Keratinocyte (primary cell): ENCODE results near the gene GCNT4. TPM values are rescaled to one million over a fixed set of nuclear protein-coding genes. Genes with fewer than 3 reads are reported as not detected.

Source experiments
- DNase-seq: peaks from one replicate; pipeline ENCODE4 v3.0.0-alpha.2; 2011; ENCODE audit warnings: low read depth, missing footprints, low spot score
- FAIRE-seq: peaks from 2 replicates; lab custom pipeline; 2011; peaks lifted over from hg19 to GRCh38; lab: Jason Lieb, UNC
- H2AFZ ChIP-seq: 2 replicates; pipeline ENCODE4 v1.6.0; 2012; ENCODE audit warnings: low read length, control low read depth, inconsistent platforms; ENCODE audit not compliant: control insufficient read depth
- H3K27ac ChIP-seq: 2 replicates; pipeline ENCODE4 v1.5.1; 2011; ENCODE audit warnings: low read length; ENCODE audit not compliant: control insufficient read depth, insufficient read depth
- H3K27me3 ChIP-seq: 3 replicates; pipeline ENCODE4 v1.6.0; 2011; ENCODE audit warnings: low read length; ENCODE audit not compliant: control insufficient read depth, insufficient read depth; ENCODE audit errors: extremely low read depth
- H3K36me3 ChIP-seq, 2 experiments: 2 replicates in 1 of 2; 3 replicates in 1 of 2; pipeline ENCODE4 v1.5.1; 2011; ENCODE audit warnings: low read length in 2 of 2, mild to moderate bottlenecking in 1 of 2; ENCODE audit not compliant: control insufficient read depth in 2 of 2, insufficient read depth in 2 of 2; ENCODE audit errors: extremely low read depth in 1 of 2
- H3K4me1 ChIP-seq: 3 replicates; pipeline ENCODE4 v1.5.1; 2011; ENCODE audit warnings: low read length; ENCODE audit not compliant: control insufficient read depth, insufficient read depth; ENCODE audit errors: extremely low read depth
- H3K4me2 ChIP-seq: 3 replicates; pipeline ENCODE4 v1.6.0; 2011; ENCODE audit warnings: low read depth, low read length; ENCODE audit not compliant: control insufficient read depth, insufficient read depth; ENCODE audit errors: extremely low read depth
- H3K4me3 ChIP-seq, 3 experiments: fragments of 200-600 bp in 1 of 3; sonication (generic) in 1 of 3; 2 replicates in 2 of 3; 3 replicates in 1 of 3; pipeline ENCODE4 v1.5.1; 2011 to 2016; ENCODE audit warnings: low read length in 3 of 3, mild to moderate bottlenecking in 3 of 3, control low read depth in 2 of 3, inconsistent platforms in 1 of 3, low read depth in 1 of 3, mixed read lengths in 1 of 3, mixed run types in 1 of 3, moderate library complexity in 1 of 3; ENCODE audit not compliant: control insufficient read depth in 2 of 3, insufficient read depth in 2 of 3; ENCODE audit errors: extremely low read depth in 1 of 3
- H3K79me2 ChIP-seq: 2 replicates; pipeline ENCODE4 v1.6.0; 2012; ENCODE audit warnings: low read length; ENCODE audit not compliant: control insufficient read depth, insufficient read depth
- H3K9ac ChIP-seq: 3 replicates; pipeline ENCODE4 v1.6.0; 2011; ENCODE audit warnings: low read length; ENCODE audit not compliant: control insufficient read depth, insufficient read depth; ENCODE audit errors: extremely low read depth
- H3K9me1 ChIP-seq: 3 replicates; pipeline ENCODE4 v1.6.0; 2011; ENCODE audit warnings: low read length; ENCODE audit not compliant: control insufficient read depth, insufficient read depth; ENCODE audit errors: extremely low read depth
- H3K9me3 ChIP-seq: 2 replicates; pipeline ENCODE4 v1.5.1; 2012; ENCODE audit warnings: low read depth, low read length; ENCODE audit not compliant: control insufficient read depth
- H4K20me1 ChIP-seq: 3 replicates; pipeline ENCODE4 v1.6.0; 2011; ENCODE audit warnings: low read length; ENCODE audit not compliant: control insufficient read depth, insufficient read depth; ENCODE audit errors: extremely low read depth
- EZH2 ChIP-seq: IDR thresholded peaks from one replicate; pipeline ENCODE4 v1.6.1; 2012; ENCODE audit warnings: inconsistent platforms, mild to moderate bottlenecking, low read length, moderate library complexity
- dilution Hi-C: fragments of 300-500 bp; cut with MboI; formaldehyde crosslinking; loops from one replicate; pipeline ENCODE4 v1.7.0; 2020; ENCODE audit warnings: low sequenced_read_pairs; ENCODE audit not compliant: extremely low pct_ligation_motif_present
- polyA plus RNA-seq, 5 experiments: library from polyadenylated mRNA; depleted of rRNA in 3 of 5; stranded (reverse) in 3 of 5; stranded (forward) in 1 of 5; unstranded in 1 of 5; fragments of >200 nt; gene quantifications; 1 replicate in 1 of 5; 2 replicates in 3 of 5; 3 replicates in 1 of 5; pipeline versions ENCODE4 v1.2.1 to v1.2.3, GENCODE V29; 2011 to 2012; ENCODE audit warnings: missing spikeins in 2 of 5, low read depth in 1 of 5, low replicate concordance in 1 of 5
- TF ChIP-seq, protein P1 (sequence below), 3 experiments: IDR thresholded peaks in 1 of 3; conservative IDR thresholded peaks in 1 of 3; optimal IDR thresholded peaks in 1 of 3; 2 replicates in 2 of 3; 3 replicates in 1 of 3; pipeline versions ENCODE3 to v1.5.1; 2011; ENCODE audit warnings: low read length in 3 of 3, mild to moderate bottlenecking in 3 of 3, moderate library complexity in 2 of 3, control low read depth in 1 of 3, inconsistent platforms in 1 of 3; ENCODE audit not compliant: insufficient read depth in 2 of 3; ENCODE audit errors: extremely low read depth in 1 of 3

GCNT4 gene
- polyA plus RNA-seq, 1 donor (not counting 4 experiments of a cell fraction or from before 2014, with no cell fraction given), result 3.2 TPM

GRCh38 chr5:75044406-75044805 lies 8.0 kb downstream of the GCNT4 start:
- Histone ChIP-seq H4K20me1 (no peaks in the 10 kb centered on the region), H3K79me2 (no peaks in the 10 kb centered on the region), H3K4me1 (peaks cover 16% of the 10 kb centered on the region), H3K36me3 (peaks cover 0 to 6% of the 10 kb centered on the region in 2 experiments), H3K4me2 (no peak overlapping the region), H2AFZ (no peak overlapping the region), H3K9me3 (no peaks in the 10 kb centered on the region), H3K27ac (no peak overlapping the region), H3K4me3 (no peak overlapping the region), H3K9me1 (no peaks in the 10 kb centered on the region), H3K27me3 (no peaks in the 10 kb centered on the region), H3K9ac (no peak overlapping the region)
- DNase-seq (no peak), FAIRE-seq (peak; percentile 69)
- TF ChIP-seq, protein P1, sequence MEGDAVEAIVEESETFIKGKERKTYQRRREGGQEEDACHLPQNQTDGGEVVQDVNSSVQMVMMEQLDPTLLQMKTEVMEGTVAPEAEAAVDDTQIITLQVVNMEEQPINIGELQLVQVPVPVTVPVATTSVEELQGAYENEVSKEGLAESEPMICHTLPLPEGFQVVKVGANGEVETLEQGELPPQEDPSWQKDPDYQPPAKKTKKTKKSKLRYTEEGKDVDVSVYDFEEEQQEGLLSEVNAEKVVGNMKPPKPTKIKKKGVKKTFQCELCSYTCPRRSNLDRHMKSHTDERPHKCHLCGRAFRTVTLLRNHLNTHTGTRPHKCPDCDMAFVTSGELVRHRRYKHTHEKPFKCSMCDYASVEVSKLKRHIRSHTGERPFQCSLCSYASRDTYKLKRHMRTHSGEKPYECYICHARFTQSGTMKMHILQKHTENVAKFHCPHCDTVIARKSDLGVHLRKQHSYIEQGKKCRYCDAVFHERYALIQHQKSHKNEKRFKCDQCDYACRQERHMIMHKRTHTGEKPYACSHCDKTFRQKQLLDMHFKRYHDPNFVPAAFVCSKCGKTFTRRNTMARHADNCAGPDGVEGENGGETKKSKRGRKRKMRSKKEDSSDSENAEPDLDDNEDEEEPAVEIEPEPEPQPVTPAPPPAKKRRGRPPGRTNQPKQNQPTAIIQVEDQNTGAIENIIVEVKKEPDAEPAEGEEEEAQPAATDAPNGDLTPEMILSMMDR (optimal IDR thresholded peaks at IDR 0.05 in 1 of 3, IDR thresholded peaks at IDR 0.05 in 1 of 3, conservative IDR thresholded peaks at IDR 0.05 in 1 of 3; ENCODE audit: extremely low read depth in 1 of 3, insufficient read depth in 2 of 3, low read length in 3 of 3), result no peak
- TF ChIP-seq EZH2, result no peak
- dilution Hi-C loops, result no loop called here

DNA sequence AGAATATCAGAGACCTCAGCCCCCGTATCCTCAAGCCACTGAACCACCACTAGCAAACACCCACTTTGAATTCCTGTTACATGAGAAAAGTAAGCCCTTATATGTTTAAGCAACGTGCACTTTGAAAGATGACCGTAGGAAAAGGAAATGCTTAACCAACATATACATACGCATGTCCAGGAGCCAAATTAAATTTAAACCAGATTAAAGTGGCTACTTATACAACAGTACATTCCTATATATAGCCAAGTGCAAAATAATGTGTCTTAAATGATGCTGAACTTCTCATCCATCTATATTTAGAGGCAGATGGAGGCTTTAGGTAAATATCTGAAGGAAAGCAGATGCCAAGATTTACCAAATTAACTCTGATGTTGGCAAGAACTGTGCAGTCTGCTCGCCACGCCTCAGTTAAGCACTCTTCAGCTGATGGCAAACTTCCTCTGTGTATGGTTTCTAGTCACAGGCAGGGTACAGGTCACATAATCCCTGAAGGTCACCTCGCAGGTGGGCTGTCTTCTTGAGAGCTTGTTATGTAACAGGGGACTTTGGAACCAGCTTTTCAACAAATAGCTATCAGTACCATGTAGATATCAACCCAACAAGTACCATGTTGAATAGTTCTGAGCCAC lies 8.6 kb downstream of the GCNT4 start:
- DNase-seq, result no peak
- no peaks in the 10 kb centered on the region for H3K9me3 ChIP-seq
- H3K4me1 ChIP-seq, result peaks cover 16% of the 10 kb centered on the region
- H3K9me1 ChIP-seq, result no peaks in the 10 kb centered on the region
- no peak for TF ChIP-seq EZH2
- TF ChIP-seq, protein P1 (optimal IDR thresholded peaks at IDR 0.05 in 1 of 3, IDR thresholded peaks at IDR 0.05 in 1 of 3, conservative IDR thresholded peaks at IDR 0.05 in 1 of 3; ENCODE audit: extremely low read depth in 1 of 3, insufficient read depth in 2 of 3, low read length in 3 of 3), result no peak
- dilution Hi-C loops, result no loop called here
- FAIRE-seq, result no peak
- H3K36me3 ChIP-seq, result peaks cover 0 to 6% of the 10 kb centered on the region in 2 experiments
- H3K9ac ChIP-seq, result no peak overlapping the region
- no peak overlapping the region for H3K4me2 ChIP-seq
- no peaks in the 10 kb centered on the region for H4K20me1 ChIP-seq
- H3K79me2 ChIP-seq, result no peaks in the 10 kb centered on the region
- H3K27ac ChIP-seq, result no peak overlapping the region
- no peak overlapping the region for H2AFZ ChIP-seq
- no peak overlapping the region for H3K4me3 ChIP-seq
- no peaks in the 10 kb centered on the region for H3K27me3 ChIP-seq
